ENCODE data around the gene CALB2. TPM values are rescaled to one million over a fixed set of nuclear protein-coding genes. Genes with fewer than 3 reads are reported as not detected.

CALB2 gene
- total RNA-seq, 5 donors from 2014 or later (not counting 1 experiment from before 2014, with no cell fraction given): not detected

DNA sequence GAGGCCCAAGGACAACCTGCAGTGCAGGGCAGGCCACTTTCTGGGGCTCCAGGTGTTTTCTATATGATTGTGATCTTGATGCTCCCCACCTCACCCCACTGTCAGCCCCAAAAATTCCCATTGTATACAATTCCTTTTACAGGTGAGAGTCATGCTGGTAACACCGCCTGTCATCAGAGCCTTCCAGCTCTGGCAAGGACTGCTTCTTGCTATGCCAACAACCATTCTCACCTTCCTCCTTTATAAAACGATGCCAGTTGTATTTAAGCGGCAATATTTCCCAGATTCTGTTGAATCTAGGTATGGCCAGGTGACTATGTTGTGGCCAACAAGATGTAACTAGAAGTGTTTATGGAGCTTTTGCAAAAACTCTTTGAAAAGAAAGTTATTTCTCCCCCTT lies 30.4 kb upstream of the CALB2 start:
- Mint-ChIP-seq H3K27ac (no peak overlapping the region), H3K4me3 (no peak overlapping the region), H3K4me1 (no peaks in the 10 kb centered on the region), H3K36me3 (no peaks in the 10 kb centered on the region), H3K27me3 (peaks cover 14 to 29% of the 10 kb centered on the region in 2 donors), H3K9me3 (peaks cover 0 to 2% (median 0%) of the 10 kb centered on the region in 3 donors)
- POLR2A ChIA-PET: no interaction called here
- peaks cover 0 to 6% of the 10 kb centered on the region in 2 experiments for H3K27me3 ChIP-seq (replicated peaks in 1 of 2; ENCODE audit: control insufficient read depth in 2 of 2, extremely low read depth in 1 of 2, insufficient read depth in 2 of 2, low read length in 1 of 2)
- 67% methylated on average over 1 of the region's 3 CpGs for WGBS (ENCODE audit: insufficient coverage)
- no peak overlapping the region for H3K27ac ChIP-seq (ENCODE audit: low read length)
- no peak overlapping the region for H3K4me3 ChIP-seq (ENCODE audit: control insufficient read depth in 1 of 2, extremely low read depth in 1 of 2, low read length in 1 of 2)
- no peaks in the 10 kb centered on the region for H3K4me1 ChIP-seq (ENCODE audit: control insufficient read depth in 1 of 2, extremely low read depth in 1 of 2, insufficient read depth in 2 of 2, low read length in 2 of 2)
- no peak for ATAC-seq (replicated peaks in 1 of 4)
- DNase-seq: no peak
- CTCF ChIA-PET: no interaction called here
- H3K36me3 ChIP-seq (ENCODE audit: control insufficient read depth in 2 of 2, extremely low read depth in 1 of 2, insufficient read depth in 1 of 2, low read length in 1 of 2): no peaks in the 10 kb centered on the region
- H3K9me3 ChIP-seq: no peaks in the 10 kb centered on the region

- H3K27me3 Mint-ChIP-seq: peaks cover 24 to 29% of the 10 kb centered on the region in 2 donors
- H3K36me3 Mint-ChIP-seq: no peaks in the 10 kb centered on the region
- Histone ChIP-seq H3K9me3 (no peaks in the 10 kb centered on the region), H3K36me3 (ENCODE audit: control insufficient read depth in 2 of 2, extremely low read depth in 1 of 2, insufficient read depth in 1 of 2, low read length in 1 of 2) (no peaks in the 10 kb centered on the region), H3K27me3 (replicated peaks in 1 of 2; ENCODE audit: control insufficient read depth in 2 of 2, extremely low read depth in 1 of 2, insufficient read depth in 2 of 2, low read length in 1 of 2) (peaks cover 0 to 18% of the 10 kb centered on the region in 2 experiments), H3K27ac (ENCODE audit: low read length) (no peak overlapping the region), H3K4me1 (ENCODE audit: control insufficient read depth in 1 of 2, extremely low read depth in 1 of 2, insufficient read depth in 2 of 2, low read length in 2 of 2) (no peaks in the 10 kb centered on the region), H3K4me3 (ENCODE audit: control insufficient read depth in 1 of 2, extremely low read depth in 1 of 2, low read length in 1 of 2) (no peak overlapping the region)
- H3K4me1 Mint-ChIP-seq: no peaks in the 10 kb centered on the region
- 77% methylated on average over 1 of the region's 1 CpG for WGBS (ENCODE audit: insufficient coverage)
- DNase-seq (no peak), ATAC-seq (replicated peaks in 1 of 4) (no peak)
- no peak overlapping the region for H3K4me3 Mint-ChIP-seq
- H3K9me3 Mint-ChIP-seq: peaks cover 0 to 8% (median 4%) of the 10 kb centered on the region in 3 donors
- ChIA-PET CTCF (no interaction called here), POLR2A (no interaction called here)
- H3K27ac Mint-ChIP-seq: no peak overlapping the region
Measured at GRCh38 chr16:71337631-71338030, 20.9 kb upstream of the CALB2 start.

GRCh38 chr16:71338193-71338592 lies 20.3 kb upstream of the CALB2 start:
- Histone ChIP-seq H3K36me3 (ENCODE audit: control insufficient read depth in 2 of 2, extremely low read depth in 1 of 2, insufficient read depth in 1 of 2, low read length in 1 of 2) (no peaks in the 10 kb centered on the region), H3K27ac (ENCODE audit: low read length) (no peak overlapping the region), H3K4me1 (ENCODE audit: control insufficient read depth in 1 of 2, extremely low read depth in 1 of 2, insufficient read depth in 2 of 2, low read length in 2 of 2) (no peaks in the 10 kb centered on the region), H3K27me3 (replicated peaks in 1 of 2; ENCODE audit: control insufficient read depth in 2 of 2, extremely low read depth in 1 of 2, insufficient read depth in 2 of 2, low read length in 1 of 2) (peaks cover 0 to 20% of the 10 kb centered on the region in 2 experiments), H3K4me3 (ENCODE audit: control insufficient read depth in 1 of 2, extremely low read depth in 1 of 2, low read length in 1 of 2) (no peak overlapping the region), H3K9me3 (no peaks in the 10 kb centered on the region)
- no peak for ATAC-seq (replicated peaks in 1 of 4)
- no peak overlapping the region for H3K4me3 Mint-ChIP-seq
- WGBS (ENCODE audit: insufficient coverage): 66% methylated on average over 2 of the region's 2 CpGs
- POLR2A ChIA-PET: no interaction called here
- H3K9me3 Mint-ChIP-seq: peaks cover 0 to 8% (median 4%) of the 10 kb centered on the region in 3 donors
- H3K27ac Mint-ChIP-seq: no peak overlapping the region
- peaks cover 24 to 29% of the 10 kb centered on the region in 2 donors for H3K27me3 Mint-ChIP-seq
- no peak for DNase-seq
- no peaks in the 10 kb centered on the region for H3K36me3 Mint-ChIP-seq
- H3K4me1 Mint-ChIP-seq: no peaks in the 10 kb centered on the region
- CTCF ChIA-PET: no interaction called here

DNA sequence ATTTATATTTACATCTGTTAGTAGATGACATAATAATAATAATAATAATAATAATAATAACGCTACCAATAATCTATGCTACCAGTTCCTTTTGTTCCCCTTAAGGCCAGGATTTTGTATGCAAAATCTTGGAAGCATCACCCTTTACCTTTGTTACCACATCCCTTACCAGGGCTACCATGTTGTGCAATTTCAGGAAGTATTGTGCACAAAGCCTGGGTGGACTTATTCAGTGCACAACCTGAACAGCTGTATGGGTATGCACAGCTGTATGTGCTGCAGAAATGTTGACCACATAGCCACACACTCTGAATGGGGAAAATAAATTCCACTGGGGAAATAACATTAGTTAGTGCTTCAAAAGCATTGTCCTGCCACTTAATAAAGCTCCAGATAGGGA lies 19.9 kb upstream of the CALB2 start:
- no peaks in the 10 kb centered on the region for H3K36me3 ChIP-seq (ENCODE audit: control insufficient read depth in 2 of 2, extremely low read depth in 1 of 2, insufficient read depth in 1 of 2, low read length in 1 of 2)
- no CpG with 5 or more reads among the region's 1 CpG for WGBS (ENCODE audit: insufficient coverage)
- Mint-ChIP-seq H3K9me3 (peaks cover 0 to 8% (median 4%) of the 10 kb centered on the region in 3 donors), H3K36me3 (no peaks in the 10 kb centered on the region), H3K27me3 (peaks cover 24 to 29% of the 10 kb centered on the region in 2 donors), H3K4me3 (no peak overlapping the region), H3K27ac (no peak overlapping the region), H3K4me1 (no peaks in the 10 kb centered on the region)
- POLR2A ChIA-PET: no interaction called here
- no peak overlapping the region for H3K4me3 ChIP-seq (ENCODE audit: control insufficient read depth in 1 of 2, extremely low read depth in 1 of 2, low read length in 1 of 2)
- CTCF ChIA-PET: no interaction called here
- H3K27ac ChIP-seq (ENCODE audit: low read length): no peak overlapping the region
- no peak for ATAC-seq (replicated peaks in 1 of 4)
- no peak for DNase-seq
- H3K27me3 ChIP-seq (replicated peaks in 1 of 2; ENCODE audit: control insufficient read depth in 2 of 2, extremely low read depth in 1 of 2, insufficient read depth in 2 of 2, low read length in 1 of 2): peaks cover 0 to 23% of the 10 kb centered on the region in 2 experiments
- H3K9me3 ChIP-seq: no peaks in the 10 kb centered on the region
- no peaks in the 10 kb centered on the region for H3K4me1 ChIP-seq (ENCODE audit: control insufficient read depth in 1 of 2, extremely low read depth in 1 of 2, insufficient read depth in 2 of 2, low read length in 2 of 2)

- WGBS (ENCODE audit: insufficient coverage): 59% methylated on average over 11 of the region's 19 CpGs
- ATAC-seq (replicated peaks in 1 of 4) (no peak), DNase-seq (no peak)
- H3K4me1 ChIP-seq (ENCODE audit: control insufficient read depth in 1 of 2, extremely low read depth in 1 of 2, insufficient read depth in 2 of 2, low read length in 2 of 2): no peaks in the 10 kb centered on the region
- H3K36me3 ChIP-seq (ENCODE audit: control insufficient read depth in 2 of 2, extremely low read depth in 1 of 2, insufficient read depth in 1 of 2, low read length in 1 of 2): no peaks in the 10 kb centered on the region
- no peak overlapping the region for H3K4me3 Mint-ChIP-seq
- ChIA-PET POLR2A (no interaction called here), CTCF (interaction anchor here in 1 of 2 donors (0.7 kb wide), 1 partner anchor 28 kb away, joined by 3 read pairs; no protein-coding TSS in a partner anchor)
- H3K27me3 Mint-ChIP-seq: peaks cover 29 to 31% of the 10 kb centered on the region in 2 donors
- no peaks in the 10 kb centered on the region for H3K9me3 ChIP-seq
- no peaks in the 10 kb centered on the region for H3K36me3 Mint-ChIP-seq
- H3K9me3 Mint-ChIP-seq: peaks cover 0 to 8% (median 4%) of the 10 kb centered on the region in 3 donors
- no peak overlapping the region for H3K27ac Mint-ChIP-seq
- H3K27me3 ChIP-seq (replicated peaks in 1 of 2; ENCODE audit: control insufficient read depth in 2 of 2, extremely low read depth in 1 of 2, insufficient read depth in 2 of 2, low read length in 1 of 2): peaks cover 0 to 23% of the 10 kb centered on the region in 2 experiments
- H3K4me3 ChIP-seq (ENCODE audit: control insufficient read depth in 1 of 2, extremely low read depth in 1 of 2, low read length in 1 of 2): no peak overlapping the region
- no peak overlapping the region for H3K27ac ChIP-seq (ENCODE audit: low read length)
- no peaks in the 10 kb centered on the region for H3K4me1 Mint-ChIP-seq
Measured at GRCh38 chr16:71339236-71340171, 19.0 kb upstream of the CALB2 start.

DNA sequence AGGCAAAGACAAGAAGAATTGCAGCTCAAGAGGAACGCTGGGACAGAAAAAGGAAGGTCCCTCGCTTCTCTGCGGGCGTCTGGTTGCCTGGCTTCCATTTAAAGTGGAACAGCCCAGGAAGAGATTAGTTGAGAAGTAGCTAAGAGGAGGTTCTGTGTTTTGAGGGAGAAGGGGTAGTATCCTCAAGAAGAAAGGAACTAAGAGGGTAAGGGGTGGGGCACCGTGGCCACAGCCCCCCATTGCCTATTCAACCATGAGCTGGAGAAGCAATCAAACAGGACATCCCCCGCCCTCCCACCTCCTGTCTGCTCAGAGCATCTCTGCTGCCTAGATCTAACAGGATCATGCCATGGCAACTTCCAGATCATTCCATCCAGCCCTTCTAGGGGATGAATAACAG lies 18.1 kb upstream of the CALB2 start:
- Mint-ChIP-seq H3K36me3 (no peaks in the 10 kb centered on the region), H3K27ac (no peak overlapping the region), H3K4me3 (no peak overlapping the region), H3K9me3 (peaks cover 0 to 6% (median 4%) of the 10 kb centered on the region in 3 donors), H3K27me3 (peaks cover 30 to 31% of the 10 kb centered on the region in 2 donors), H3K4me1 (no peaks in the 10 kb centered on the region)
- Histone ChIP-seq H3K27ac (ENCODE audit: low read length) (no peak overlapping the region), H3K27me3 (replicated peaks in 1 of 2; ENCODE audit: control insufficient read depth in 2 of 2, extremely low read depth in 1 of 2, insufficient read depth in 2 of 2, low read length in 1 of 2) (peaks cover 0 to 23% of the 10 kb centered on the region in 2 experiments), H3K9me3 (no peaks in the 10 kb centered on the region), H3K4me1 (ENCODE audit: control insufficient read depth in 1 of 2, extremely low read depth in 1 of 2, insufficient read depth in 2 of 2, low read length in 2 of 2) (no peaks in the 10 kb centered on the region), H3K36me3 (ENCODE audit: control insufficient read depth in 2 of 2, extremely low read depth in 1 of 2, insufficient read depth in 1 of 2, low read length in 1 of 2) (no peaks in the 10 kb centered on the region), H3K4me3 (ENCODE audit: control insufficient read depth in 1 of 2, extremely low read depth in 1 of 2, low read length in 1 of 2) (no peak overlapping the region)
- CTCF ChIA-PET: interaction anchor here in 1 of 2 donors (0.7 kb wide), 1 partner anchor 29 kb away, joined by 3 read pairs; no protein-coding TSS in a partner anchor
- no peak for DNase-seq
- ATAC-seq (replicated peaks in 1 of 4): no peak
- POLR2A ChIA-PET: no interaction called here
- WGBS (ENCODE audit: insufficient coverage): 72% methylated on average over 5 of the region's 6 CpGs
